K562 treated with DMSO at 1 percent for 12 hours (cell line): Measurements from ENCODE around the gene ABCB10. TPM values are rescaled to one million over a fixed set of nuclear protein-coding genes. Genes with fewer than 3 reads are reported as not detected.

ENCODE experiments used
- total RNA-seq: library from RNA; unstranded; fragments of 300-600 nt; gene quantifications from 2 replicates; pipeline ENCODE4 v1.2.3, GENCODE V29; 2022; ENCODE audit not compliant: insufficient read depth

Gene ABCB10
- 10.3 and 26.0 TPM in 2 replicates for total RNA-seq

GRCh38 chr1:229558460-229559335 is at the start of gene ABCB10:
TSS of gene ABCB10 (minus strand) at chr1:229558707. CDS start at chr1:229558652, 55 bp downstream.

GRCh38 chr1:229507951-229508822 is 50.3 kb downstream of the ABCB10 start, which contains the start of gene NUP133:
TSS of gene NUP133 (minus strand) at chr1:229508341. CDS start at chr1:229508249, 92 bp downstream.

Other genes with a start within 250 kb of the ABCB10 start
- gene CCSAP, start 215.7 kb downstream of the ABCB10 start, total RNA-seq: 2.7 and 11.5 TPM in 2 replicates
- gene ACTA1, start 124.6 kb downstream of the ABCB10 start, total RNA-seq: not detected in 2 replicates
- gene NUP133, start 50.4 kb downstream of the ABCB10 start, total RNA-seq: 15.3 and 53.3 TPM in 2 replicates
- gene TAF5L, start 67.4 kb upstream of the ABCB10 start, total RNA-seq: 11.8 and 28.0 TPM in 2 replicates
- gene URB2, start 67.5 kb upstream of the ABCB10 start, total RNA-seq: 1.4 and 5.7 TPM in 2 replicates